Neutrophil (primary cell): ENCODE data around the gene ACHE.
"Not testable (repeated sequence)": the region's sequence is repeated elsewhere in the genome, so short reads cannot be mapped to it uniquely, and the experiment has no call there.

Source experiments
- H3K27ac ChIP-seq: fragments of 200-600 bp; sonication (generic); 2 replicates; pipeline ENCODE4 v1.5.1; 2016; ENCODE audit warnings: mild to moderate bottlenecking, moderate library complexity
- H3K27me3 ChIP-seq: fragments of 200-600 bp; sonication (generic); 2 replicates; pipeline ENCODE4 v1.6.0; 2016; ENCODE audit warnings: mild to moderate bottlenecking
- H3K36me3 ChIP-seq: fragments of 200-600 bp; sonication (generic); 2 replicates; pipeline ENCODE4 v1.5.1; 2017
- H3K4me1 ChIP-seq, 2 experiments: fragments of 200-600 bp in 1 of 2; sonication (generic) in 1 of 2; 1 replicate in 1 of 2; 2 replicates in 1 of 2; pipeline versions ENCODE4 v1.5.1 to v1.6.1; 2013 to 2016; ENCODE audit warnings: low read depth in 1 of 2, low read length in 1 of 2, mild to moderate bottlenecking in 1 of 2, moderate library complexity in 1 of 2; ENCODE audit not compliant: control insufficient read depth in 1 of 2, insufficient read depth in 1 of 2
- H3K4me3 ChIP-seq, 2 experiments: fragments of 200-600 bp in 1 of 2; sonication (generic) in 1 of 2; 1 replicate in 1 of 2; 2 replicates in 1 of 2; pipeline ENCODE4 v1.5.1; 2013 to 2016; ENCODE audit warnings: low read depth in 1 of 2, low read length in 1 of 2, mild to moderate bottlenecking in 1 of 2, moderate library complexity in 1 of 2
- H3K9me3 ChIP-seq: fragments of 200-600 bp; sonication (generic); 2 replicates; pipeline ENCODE4 v1.5.1; 2016
- CTCF ChIP-seq: fragments of 200-600 bp; sonication (generic); IDR thresholded peaks from 2 replicates; pipeline ENCODE4 v1.5.1; 2016; ENCODE audit warnings: antibody characterized with exemption

Gene ACHE

GRCh38 chr7:100856871-100857282, 38.8 kb downstream of the ACHE start:
- H3K4me1 ChIP-seq, result peaks cover 16 to 24% of the 10 kb centered on the region in 2 experiments
- no peak for TF ChIP-seq CTCF
- no peak overlapping the region for H3K4me3 ChIP-seq
- H3K27me3 ChIP-seq, result no peaks in the 10 kb centered on the region
- H3K27ac ChIP-seq, result no peak overlapping the region
- H3K36me3 ChIP-seq, result peaks cover 81% of the 10 kb centered on the region
- H3K9me3 ChIP-seq, result no peaks in the 10 kb centered on the region

GRCh38 chr7:100855515-100855914, 40.2 kb downstream of the ACHE start:
- TF ChIP-seq CTCF, result no peak
- Histone ChIP-seq H3K36me3 (peaks cover 67% of the 10 kb centered on the region), H3K27me3 (peaks cover 4% of the 10 kb centered on the region), H3K9me3 (no peaks in the 10 kb centered on the region), H3K4me3 (no peak overlapping the region), H3K4me1 (peaks cover 19 to 28% of the 10 kb centered on the region in 2 experiments), H3K27ac (no peak overlapping the region)

GRCh38 chr7:100854899-100855298, 40.8 kb downstream of the ACHE start:
- not testable (repeated sequence) for H3K27ac ChIP-seq, H3K4me3 ChIP-seq, H3K27me3 ChIP-seq, H3K9me3 ChIP-seq
- peaks cover 19 to 28% of the 10 kb centered on the region in 2 experiments for H3K4me1 ChIP-seq
- peaks cover 61% of the 10 kb centered on the region for H3K36me3 ChIP-seq

GRCh38 chr7:100854146-100854895, 41.4 kb downstream of the ACHE start:
- Histone ChIP-seq H3K27me3 (peaks cover 4% of the 10 kb centered on the region), H3K4me1 (peaks cover 19 to 28% of the 10 kb centered on the region in 2 experiments), H3K27ac (peak overlapping the region; percentile 93), H3K9me3 (no peaks in the 10 kb centered on the region), H3K4me3 (peak overlapping the region; percentile 98 to 99), H3K36me3 (peaks cover 55% of the 10 kb centered on the region)
- TF ChIP-seq CTCF, result no peak

GRCh38 chr7:100852048-100852872, 43.4 kb downstream of the ACHE start, which contains the start of gene SLC12A9:
SLC12A9 (plus strand) TSS chr7:100852713; CDS start chr7:100854198, 1,485 bp downstream.
- TF ChIP-seq CTCF, result peak; percentile 83
- H3K9me3 ChIP-seq, result no peaks in the 10 kb centered on the region
- H3K27ac ChIP-seq, result peak within 1 kb of the TSS; percentile 93
- H3K4me1 ChIP-seq, result peaks cover 19 to 28% of the 10 kb centered on the region in 2 experiments
- peaks cover 4% of the 10 kb centered on the region for H3K27me3 ChIP-seq
- H3K4me3 ChIP-seq, result peak within 1 kb of the TSS; percentile 98 to 99
- H3K36me3 ChIP-seq, result peaks cover 34% of the 10 kb centered on the region
